ENCODE data around the gene GLDC. TPM values are rescaled to one million over a fixed set of nuclear protein-coding genes. Genes with fewer than 3 reads are reported as not detected.

The GLDC gene
- total RNA-seq, 1 donor from 2014 or later = 10.3 TPM

DNA sequence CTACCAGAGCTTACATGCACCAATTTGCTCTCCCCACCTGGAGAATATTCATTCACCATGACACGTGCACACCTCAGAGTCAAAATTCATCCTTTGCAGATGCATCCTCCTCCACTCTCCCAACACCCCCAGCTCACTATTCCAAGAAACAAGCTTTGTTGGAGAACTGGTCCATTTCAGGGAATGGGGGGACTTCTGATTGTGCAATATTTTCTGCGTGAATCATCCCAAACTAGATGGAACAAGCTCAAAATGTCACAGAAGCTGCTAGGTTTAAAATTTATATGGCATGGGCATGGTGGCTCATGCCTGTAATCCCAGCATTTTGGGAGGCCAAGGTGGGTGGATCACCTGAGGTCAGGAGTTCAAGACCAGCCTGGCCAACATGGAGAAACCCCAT lies 3.6 kb downstream of the GLDC start:
- DNase-seq (ENCODE audit: low read depth) = no peak
- TF ChIP-seq, protein P1, sequence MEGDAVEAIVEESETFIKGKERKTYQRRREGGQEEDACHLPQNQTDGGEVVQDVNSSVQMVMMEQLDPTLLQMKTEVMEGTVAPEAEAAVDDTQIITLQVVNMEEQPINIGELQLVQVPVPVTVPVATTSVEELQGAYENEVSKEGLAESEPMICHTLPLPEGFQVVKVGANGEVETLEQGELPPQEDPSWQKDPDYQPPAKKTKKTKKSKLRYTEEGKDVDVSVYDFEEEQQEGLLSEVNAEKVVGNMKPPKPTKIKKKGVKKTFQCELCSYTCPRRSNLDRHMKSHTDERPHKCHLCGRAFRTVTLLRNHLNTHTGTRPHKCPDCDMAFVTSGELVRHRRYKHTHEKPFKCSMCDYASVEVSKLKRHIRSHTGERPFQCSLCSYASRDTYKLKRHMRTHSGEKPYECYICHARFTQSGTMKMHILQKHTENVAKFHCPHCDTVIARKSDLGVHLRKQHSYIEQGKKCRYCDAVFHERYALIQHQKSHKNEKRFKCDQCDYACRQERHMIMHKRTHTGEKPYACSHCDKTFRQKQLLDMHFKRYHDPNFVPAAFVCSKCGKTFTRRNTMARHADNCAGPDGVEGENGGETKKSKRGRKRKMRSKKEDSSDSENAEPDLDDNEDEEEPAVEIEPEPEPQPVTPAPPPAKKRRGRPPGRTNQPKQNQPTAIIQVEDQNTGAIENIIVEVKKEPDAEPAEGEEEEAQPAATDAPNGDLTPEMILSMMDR (IDR thresholded peaks at IDR 0.05; ENCODE audit: insufficient read depth, low read length, poor library complexity, severe bottlenecking) = no peak

DNA sequence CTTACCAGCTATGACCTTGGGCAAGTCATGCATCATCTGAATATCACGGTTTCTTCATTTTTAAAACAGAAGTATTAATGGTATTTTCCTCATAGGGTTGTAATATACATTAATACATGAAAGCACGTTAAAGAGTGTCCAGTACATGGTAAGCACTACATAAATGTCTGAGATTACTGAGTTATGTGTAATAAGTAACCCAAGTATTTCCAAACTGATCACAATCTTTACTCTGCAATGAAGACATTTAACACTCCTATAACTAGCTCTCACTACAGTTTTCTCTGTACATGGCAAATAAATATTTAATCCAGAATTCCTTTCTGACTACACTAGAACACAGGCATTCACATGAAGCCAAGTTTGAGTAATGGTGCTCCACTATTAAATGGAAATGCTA lies 4.0 kb downstream of the GLDC start:
- Histone ChIP-seq H3K36me3 (ENCODE audit: control insufficient read depth, insufficient read depth, low read length) (no peaks in the 10 kb centered on the region), H3K4me3 (ENCODE audit: low read depth, low read length) (no peak overlapping the region), H3K27me3 (ENCODE audit: control insufficient read depth, insufficient read depth, low read length) (no peaks in the 10 kb centered on the region)
- DNase-seq (ENCODE audit: low read depth) = no peak
- TF ChIP-seq, protein P1 (IDR thresholded peaks at IDR 0.05; ENCODE audit: insufficient read depth, low read length, poor library complexity, severe bottlenecking) = no peak

More for the DNA sequence above, 3.6 kb downstream of the GLDC start:
- no peak overlapping the region for H3K4me3 ChIP-seq (ENCODE audit: low read depth, low read length)
- no peaks in the 10 kb centered on the region for H3K36me3 ChIP-seq (ENCODE audit: control insufficient read depth, insufficient read depth, low read length)
- no peaks in the 10 kb centered on the region for H3K27me3 ChIP-seq (ENCODE audit: control insufficient read depth, insufficient read depth, low read length)

DNA sequence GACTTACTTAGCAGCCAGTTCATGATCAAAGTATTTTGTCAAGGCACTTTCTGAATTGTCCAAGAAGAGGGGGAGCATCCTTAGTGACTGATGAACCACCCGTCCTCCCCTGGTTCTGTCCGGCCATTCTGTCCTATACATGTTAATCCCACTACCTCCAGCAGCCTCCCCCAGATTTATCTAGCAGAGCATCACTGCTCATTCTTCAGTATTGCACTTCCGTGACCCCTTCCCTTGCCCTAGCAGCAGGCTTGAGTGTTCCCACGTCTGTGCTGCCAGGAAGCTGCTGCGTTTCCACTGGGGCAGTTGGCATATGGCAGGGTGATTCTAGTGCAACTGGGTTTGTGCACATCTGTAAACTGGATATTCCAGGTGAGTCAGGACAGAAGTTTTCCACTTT lies 4.5 kb downstream of the GLDC start:
- no peak for DNase-seq (ENCODE audit: low read depth)
- H3K4me3 ChIP-seq (ENCODE audit: low read depth, low read length) = no peak overlapping the region
- TF ChIP-seq, protein P1 (IDR thresholded peaks at IDR 0.05; ENCODE audit: insufficient read depth, low read length, poor library complexity, severe bottlenecking) = no peak
- no peaks in the 10 kb centered on the region for H3K27me3 ChIP-seq (ENCODE audit: control insufficient read depth, insufficient read depth, low read length)
- H3K36me3 ChIP-seq (ENCODE audit: control insufficient read depth, insufficient read depth, low read length) = no peaks in the 10 kb centered on the region

DNA sequence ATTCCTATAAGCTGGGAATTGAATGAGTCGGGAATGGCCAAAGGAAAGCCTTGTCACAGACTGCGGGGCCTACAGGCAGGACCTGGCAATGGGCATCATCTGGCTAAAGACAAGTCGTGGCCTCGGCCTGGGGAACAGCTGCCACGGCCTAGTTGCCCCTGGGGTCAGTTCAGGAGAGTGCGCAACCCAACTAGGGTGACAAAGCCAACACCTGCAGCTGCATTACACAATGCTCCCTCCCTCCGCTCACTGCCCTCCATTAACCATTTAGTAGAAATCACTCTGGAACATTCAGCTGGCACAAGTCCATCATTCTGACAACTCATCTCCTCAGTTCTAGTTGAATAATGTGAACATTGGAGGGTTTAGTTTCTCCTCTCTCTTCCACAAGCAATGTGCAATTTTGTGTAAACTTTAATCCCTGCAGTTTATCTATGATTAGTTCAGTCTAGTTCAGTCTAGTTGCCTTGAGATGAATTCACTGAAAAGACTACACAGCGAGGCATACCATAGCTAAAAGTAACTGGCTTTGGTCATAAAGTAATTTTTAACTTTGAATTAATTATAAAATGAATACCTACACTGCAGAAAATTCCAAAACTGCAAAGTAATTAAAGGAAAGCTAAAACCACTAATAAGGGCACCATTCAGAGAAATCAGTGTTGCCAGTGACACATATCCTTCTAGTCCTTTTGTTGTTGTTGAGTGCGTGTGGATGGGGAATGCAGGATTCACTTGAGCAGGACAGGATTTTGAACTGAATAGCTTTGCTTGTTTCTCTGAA lies 5.1 kb downstream of the GLDC start:
- TF ChIP-seq, protein P1 (IDR thresholded peaks at IDR 0.05; ENCODE audit: insufficient read depth, low read length, poor library complexity, severe bottlenecking) = no peak
- Histone ChIP-seq H3K36me3 (ENCODE audit: control insufficient read depth, insufficient read depth, low read length) (no peaks in the 10 kb centered on the region), H3K27me3 (ENCODE audit: control insufficient read depth, insufficient read depth, low read length) (no peaks in the 10 kb centered on the region), H3K4me3 (ENCODE audit: low read depth, low read length) (no peak overlapping the region)
- DNase-seq (ENCODE audit: low read depth) = peak; percentile 16

DNA sequence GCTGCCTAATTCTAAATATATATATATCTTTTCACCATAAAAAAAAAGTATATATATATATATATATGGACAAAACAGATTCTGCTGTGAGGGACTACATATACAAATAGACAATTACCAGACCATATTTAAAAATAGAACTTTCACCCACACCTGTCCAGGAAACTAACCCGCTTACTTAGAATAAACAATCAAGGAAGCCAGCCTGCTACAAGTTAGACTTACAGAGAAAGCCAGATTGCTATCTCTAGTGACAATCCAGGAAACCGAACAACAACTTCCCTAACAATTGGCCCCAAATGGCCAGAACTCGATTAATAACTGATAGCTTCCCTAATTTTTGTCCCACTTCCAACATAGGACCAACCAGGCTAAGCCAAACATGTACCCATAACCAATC lies 5.9 kb downstream of the GLDC start:
- no peak for DNase-seq (ENCODE audit: low read depth)
- Histone ChIP-seq H3K4me3 (ENCODE audit: low read depth, low read length) (no peak overlapping the region), H3K36me3 (ENCODE audit: control insufficient read depth, insufficient read depth, low read length) (no peaks in the 10 kb centered on the region), H3K27me3 (ENCODE audit: control insufficient read depth, insufficient read depth, low read length) (no peaks in the 10 kb centered on the region)
- TF ChIP-seq, protein P1 (IDR thresholded peaks at IDR 0.05; ENCODE audit: insufficient read depth, low read length, poor library complexity, severe bottlenecking) = no peak

DNA sequence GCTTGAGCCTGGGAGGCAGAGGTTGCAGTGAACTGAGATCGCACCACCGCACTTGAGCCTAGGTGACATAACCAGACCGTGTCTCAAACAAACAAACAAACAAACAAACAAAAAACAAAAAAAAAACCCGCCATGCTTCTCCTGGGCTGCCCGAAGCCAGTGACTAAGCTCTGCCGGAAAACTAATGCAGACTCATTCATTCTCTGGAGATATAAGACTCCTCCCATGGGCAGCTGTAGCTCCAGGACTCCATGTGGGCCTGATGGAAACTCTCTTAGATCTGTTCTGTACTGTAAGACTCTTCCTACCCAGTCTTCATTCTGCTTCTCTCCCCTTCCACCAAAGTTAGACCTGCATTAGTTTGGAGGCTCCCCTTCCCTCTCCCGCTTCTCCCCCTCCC lies 11.1 kb downstream of the GLDC start:
- TF ChIP-seq, protein P1 (IDR thresholded peaks at IDR 0.05; ENCODE audit: insufficient read depth, low read length, poor library complexity, severe bottlenecking) = no peak
- no peaks in the 10 kb centered on the region for H3K36me3 ChIP-seq (ENCODE audit: control insufficient read depth, insufficient read depth, low read length)
- no peaks in the 10 kb centered on the region for H3K27me3 ChIP-seq (ENCODE audit: control insufficient read depth, insufficient read depth, low read length)
- no peak overlapping the region for H3K4me3 ChIP-seq (ENCODE audit: low read depth, low read length)
- no peak for DNase-seq (ENCODE audit: low read depth)
